ENCODE data around the gene ACSM4.

DNA sequence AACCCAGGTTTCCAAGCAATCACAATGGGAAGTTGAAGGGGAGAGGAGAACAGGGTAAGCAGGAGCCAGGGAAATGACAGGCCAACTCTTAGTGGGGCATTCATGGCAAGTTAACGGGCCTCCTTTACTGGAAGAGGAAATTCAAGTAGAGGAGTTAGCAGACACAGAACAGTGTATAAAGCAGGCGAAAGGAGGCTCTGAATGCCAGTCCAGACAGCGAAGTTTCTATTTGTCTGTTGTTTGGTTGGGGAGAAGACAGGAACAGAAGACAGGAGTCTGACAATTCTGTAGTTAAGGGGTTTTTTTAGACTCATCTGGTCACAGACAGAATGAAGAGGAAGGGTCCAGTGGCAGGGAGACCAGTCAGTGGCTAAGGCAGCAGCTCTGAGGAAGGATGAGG lies at the start of gene ACSM4:
- TF ChIP-seq, protein P1, sequence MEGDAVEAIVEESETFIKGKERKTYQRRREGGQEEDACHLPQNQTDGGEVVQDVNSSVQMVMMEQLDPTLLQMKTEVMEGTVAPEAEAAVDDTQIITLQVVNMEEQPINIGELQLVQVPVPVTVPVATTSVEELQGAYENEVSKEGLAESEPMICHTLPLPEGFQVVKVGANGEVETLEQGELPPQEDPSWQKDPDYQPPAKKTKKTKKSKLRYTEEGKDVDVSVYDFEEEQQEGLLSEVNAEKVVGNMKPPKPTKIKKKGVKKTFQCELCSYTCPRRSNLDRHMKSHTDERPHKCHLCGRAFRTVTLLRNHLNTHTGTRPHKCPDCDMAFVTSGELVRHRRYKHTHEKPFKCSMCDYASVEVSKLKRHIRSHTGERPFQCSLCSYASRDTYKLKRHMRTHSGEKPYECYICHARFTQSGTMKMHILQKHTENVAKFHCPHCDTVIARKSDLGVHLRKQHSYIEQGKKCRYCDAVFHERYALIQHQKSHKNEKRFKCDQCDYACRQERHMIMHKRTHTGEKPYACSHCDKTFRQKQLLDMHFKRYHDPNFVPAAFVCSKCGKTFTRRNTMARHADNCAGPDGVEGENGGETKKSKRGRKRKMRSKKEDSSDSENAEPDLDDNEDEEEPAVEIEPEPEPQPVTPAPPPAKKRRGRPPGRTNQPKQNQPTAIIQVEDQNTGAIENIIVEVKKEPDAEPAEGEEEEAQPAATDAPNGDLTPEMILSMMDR (IDR thresholded peaks at IDR 0.05) = no peak
- no peak for TF ChIP-seq POLR2A (IDR thresholded peaks at IDR 0.05)

All from vagina (tissue), 2 donors.